GM21529 (cell line): ENCODE data around the gene PER3.
A peak's percentile ranks its signal among the peaks of the same experiment; 100 is the strongest.

ENCODE experiments used
- ATAC-seq: cut with Tn5 transposase; IDR thresholded peaks from one replicate; pipeline ENCODE4 v1.9.1; 2021; ENCODE audit not compliant: unreplicated experiment

Gene PER3

GRCh38 chr1:7783826-7784491 lies at the start of gene PER3:
Gene PER3, plus strand, starts transcription at chr1:7784291. Its CDS starts 587 bp downstream, at chr1:7784878.
- peak; percentile 89 for ATAC-seq

- ATAC-seq, result no peak
These were observed 46.0 kb upstream of the PER3 start for GRCh38 chr1:7738044-7738443.

GRCh38 chr1:7743346-7743745 lies 40.7 kb upstream of the PER3 start:
- no peak for ATAC-seq

- ATAC-seq, result no peak
These were observed 39.2 kb upstream of the PER3 start for GRCh38 chr1:7744882-7745281.

- ATAC-seq, result no peak
These were observed 38.3 kb upstream of the PER3 start for GRCh38 chr1:7745783-7746182.

- ATAC-seq, result no peak
These were observed 36.5 kb upstream of the PER3 start for GRCh38 chr1:7747605-7748004.

- no peak for ATAC-seq
These were observed 35.0 kb upstream of the PER3 start for GRCh38 chr1:7749126-7749525.

GRCh38 chr1:7751174-7751573 lies 32.9 kb upstream of the PER3 start:
- no peak for ATAC-seq

- no peak for ATAC-seq
These were observed 31.3 kb upstream of the PER3 start for GRCh38 chr1:7752512-7753417.

- no peak for ATAC-seq
These were observed 30.4 kb upstream of the PER3 start for GRCh38 chr1:7753641-7754040.

- ATAC-seq, result no peak
These were observed 29.9 kb upstream of the PER3 start for GRCh38 chr1:7754234-7754633.

GRCh38 chr1:7755448-7755847 lies 28.6 kb upstream of the PER3 start:
- no peak for ATAC-seq

- no peak for ATAC-seq
These were observed 23.8 kb upstream of the PER3 start for GRCh38 chr1:7760245-7760644.

- ATAC-seq, result no peak
These were observed 23.0 kb upstream of the PER3 start for GRCh38 chr1:7761103-7761502.

- no peak for ATAC-seq
These were observed 16.9 kb upstream of the PER3 start for GRCh38 chr1:7767176-7767575.

GRCh38 chr1:7768583-7768982 lies 15.5 kb upstream of the PER3 start:
- no peak for ATAC-seq

GRCh38 chr1:7769673-7770412 lies 14.2 kb upstream of the PER3 start:
- ATAC-seq, result no peak

GRCh38 chr1:7770669-7770996 lies 13.5 kb upstream of the PER3 start:
- no peak for ATAC-seq

- ATAC-seq, result peak; percentile 76
These were observed 12.9 kb upstream of the PER3 start, which contains the start of gene VAMP3 for GRCh38 chr1:7770997-7771822. Gene VAMP3, plus strand, starts transcription at chr1:7771296. Its CDS starts 88 bp downstream, at chr1:7771384.

GRCh38 chr1:7771823-7772299 lies 12.2 kb upstream of the PER3 start:
- ATAC-seq, result no peak

GRCh38 chr1:7777591-7777990 lies 6.5 kb upstream of the PER3 start:
- no peak for ATAC-seq
